Esophagus muscularis mucosa (tissue), 3 donors: ENCODE data around the gene RPS25.

Experiments used
- CTCF ChIP-seq, 3 experiments: fragments of 200-600 bp in 2 of 3; fragments of 450-650 bp in 1 of 3; sonication (generic) in 2 of 3; IDR thresholded peaks; one replicate each; pipeline ENCODE4 v1.5.1; 2017 to 2019; ENCODE audit warnings: antibody characterized with exemption in 3 of 3, mild to moderate bottlenecking in 2 of 3, moderate library complexity in 1 of 3
- POLR2A ChIP-seq: fragments of 450-650 bp; IDR thresholded peaks from one replicate; pipeline ENCODE4 v1.6.1; 2017; ENCODE audit warnings: antibody characterized with exemption, moderate library complexity, mild to moderate bottlenecking, low read depth
- POLR2AphosphoS5 ChIP-seq, 2 donors: sonication (generic); formaldehyde crosslinking; IDR thresholded peaks; one replicate each; pipeline ENCODE4 v1.6.1; 2017; ENCODE audit warnings: antibody characterized with exemption in 2 of 2

GRCh38 chr11:119049081-119049480 lies 30.9 kb upstream of the RPS25 start:
- TF ChIP-seq CTCF (IDR thresholded peaks at IDR 0.05) (no peak), POLR2A (no peak), POLR2AphosphoS5 (IDR thresholded peaks at IDR 0.05) (no peak)
